Vein endothelial cell (primary cell): ENCODE data around the gene ITPRID2. TPM values are rescaled to one million over a fixed set of nuclear protein-coding genes. Genes with fewer than 3 reads are reported as not detected.

Experiments
- total RNA-seq: library from RNA; depleted of rRNA; stranded (reverse); fragments of >200 nt; gene quantifications from 2 replicates; pipeline ENCODE4 v1.2.3, GENCODE V29; 2012

ITPRID2 gene
- total RNA-seq: 170 and 319 TPM in 2 replicates

GRCh38 chr2:181891258-181891965 is at the start of gene ITPRID2:
Gene ITPRID2, plus strand, starts transcription at chr2:181891730. Its CDS starts 337 bp downstream, at chr2:181892067.

Other genes with a start within 250 kb of the ITPRID2 start
- not detected in 2 replicates for gene CERKL, start 234.6 kb upstream of the ITPRID2 start, total RNA-seq
- not detected in 2 replicates for gene NEUROD1, start 211.2 kb upstream of the ITPRID2 start, total RNA-seq
- under 0.01 and 0.10 TPM in 2 replicates for gene PPP1R1C, start 94.1 kb downstream of the ITPRID2 start, total RNA-seq